MM.1S (cell line): ENCODE data around the gene ZNF507.

ENCODE experiments used
- DNase-seq: peaks from one replicate; pipeline ENCODE4 v3.0.0-alpha.2; 2015
- H2AFZ ChIP-seq: fragments of 300-600 bp; sonication (generic); 2 replicates; pipeline ENCODE4 v1.6.0; 2016; ENCODE audit warnings: antibody characterized with exemption, low read length
- H3F3A ChIP-seq: fragments of 300-600 bp; sonication (generic); 2 replicates; pipeline ENCODE4 v1.6.1; 2016; ENCODE audit warnings: mild to moderate bottlenecking, antibody characterized with exemption, low read length, moderate library complexity, mixed read lengths; ENCODE audit not compliant: insufficient read depth
- H3K27ac ChIP-seq: fragments of 300-600 bp; sonication (generic); 2 replicates; pipeline ENCODE4 v1.5.1; 2016; ENCODE audit warnings: mild to moderate bottlenecking, low read length
- H3K27me3 ChIP-seq: fragments of 300-600 bp; sonication (generic); replicated peaks from 2 replicates; pipeline ENCODE4 v1.6.0; 2016; ENCODE audit warnings: low read length; ENCODE audit not compliant: insufficient read depth
- H3K36me3 ChIP-seq: fragments of 300-600 bp; sonication (generic); replicated peaks from 2 replicates; pipeline ENCODE4 v1.6.1; 2016; ENCODE audit warnings: mild to moderate bottlenecking, low read length, mixed read lengths; ENCODE audit not compliant: insufficient read depth
- H3K4me1 ChIP-seq: fragments of 300-600 bp; sonication (generic); 2 replicates; pipeline ENCODE4 v1.6.1; 2016; ENCODE audit warnings: low read length, mixed read lengths
- H3K4me2 ChIP-seq: fragments of 300-600 bp; sonication (generic); 2 replicates; pipeline ENCODE4 v1.6.0; 2016; ENCODE audit warnings: low read depth, low read length
- H3K4me3 ChIP-seq: fragments of 300-600 bp; sonication (generic); 2 replicates; pipeline ENCODE4 v1.5.1; 2016; ENCODE audit warnings: low read length, mixed read lengths
- H3K79me2 ChIP-seq: fragments of 300-600 bp; sonication (generic); 2 replicates; pipeline ENCODE4 v1.6.1; 2016; ENCODE audit warnings: mixed run types, low read length, mixed read lengths
- H3K9ac ChIP-seq: fragments of 300-600 bp; sonication (generic); 2 replicates; pipeline ENCODE4 v1.6.1; 2016; ENCODE audit warnings: low read length, mixed read lengths
- H3K9me2 ChIP-seq: fragments of 300-600 bp; sonication (generic); replicated peaks from 2 replicates; pipeline ENCODE4 v1.6.1; 2016; ENCODE audit warnings: mild to moderate bottlenecking, low read length, mixed read lengths; ENCODE audit not compliant: insufficient read depth
- H3K9me3 ChIP-seq: fragments of 300-600 bp; sonication (generic); replicated peaks from 2 replicates; pipeline ENCODE4 v1.6.1; 2016; ENCODE audit warnings: mild to moderate bottlenecking, low read length, mixed read lengths; ENCODE audit not compliant: insufficient read depth
- H4K20me1 ChIP-seq: fragments of 300-600 bp; sonication (generic); 2 replicates; pipeline ENCODE4 v1.6.1; 2016; ENCODE audit warnings: mild to moderate bottlenecking, low read length, moderate library complexity, mixed read lengths; ENCODE audit not compliant: insufficient read depth
- CTCF ChIP-seq: fragments of 300-600 bp; sonication (generic); IDR thresholded peaks from 2 replicates; pipeline ENCODE4 v1.5.1; 2016; ENCODE audit warnings: antibody characterized with exemption, low read length, mixed read lengths
- EZH2 ChIP-seq: fragments of 300-600 bp; sonication (generic); optimal IDR thresholded peaks from 2 replicates; pipeline ENCODE3; 2017; ENCODE audit warnings: low read depth, mild to moderate bottlenecking, antibody characterized with exemption, low read length, mixed read lengths
- EZH2phosphoT487 ChIP-seq: fragments of 300-600 bp; sonication (generic); IDR thresholded peaks from 2 replicates; pipeline ENCODE4 v1.6.1; 2018; ENCODE audit warnings: antibody characterized with exemption, low read length

The ZNF507 gene

GRCh38 chr19:32333227-32333626 lies 12.2 kb upstream of the ZNF507 start:
- DNase-seq = no peak
- TF ChIP-seq CTCF = no peak
- TF ChIP-seq EZH2 = no peak
- no peak for TF ChIP-seq EZH2phosphoT487
- H3K79me2 ChIP-seq = no peaks in the 10 kb centered on the region
- no peak overlapping the region for H3K4me3 ChIP-seq
- no peak overlapping the region for H3K27ac ChIP-seq
- no peaks in the 10 kb centered on the region for H3F3A ChIP-seq
- no peak overlapping the region for H3K9ac ChIP-seq
- H3K4me1 ChIP-seq = no peaks in the 10 kb centered on the region
- H3K9me3 ChIP-seq = no peaks in the 10 kb centered on the region
- H4K20me1 ChIP-seq = no peaks in the 10 kb centered on the region
- peaks cover 35% of the 10 kb centered on the region for H3K27me3 ChIP-seq
- no peak overlapping the region for H2AFZ ChIP-seq
- no peaks in the 10 kb centered on the region for H3K36me3 ChIP-seq
- no peaks in the 10 kb centered on the region for H3K9me2 ChIP-seq
- no peak overlapping the region for H3K4me2 ChIP-seq

- Histone ChIP-seq H3K36me3 (no peaks in the 10 kb centered on the region), H3K9me3 (no peaks in the 10 kb centered on the region), H3K79me2 (no peaks in the 10 kb centered on the region), H2AFZ (no peak overlapping the region), H4K20me1 (no peaks in the 10 kb centered on the region), H3K27ac (no peak overlapping the region), H3K9ac (no peak overlapping the region), H3K4me2 (peak overlapping the region; percentile 9; the same call in 1 of the 2 replicates), H3K9me2 (no peaks in the 10 kb centered on the region), H3K4me3 (no peak overlapping the region), H3K27me3 (peaks cover 16% of the 10 kb centered on the region), H3F3A (no peaks in the 10 kb centered on the region), H3K4me1 (no peaks in the 10 kb centered on the region)
- TF ChIP-seq CTCF = no peak
- TF ChIP-seq EZH2 = no peak
- TF ChIP-seq EZH2phosphoT487 = no peak
- no peak for DNase-seq
Observed at GRCh38 chr19:32336259-32337083, 8.9 kb upstream of the ZNF507 start.

GRCh38 chr19:32337084-32337808 lies 8.2 kb upstream of the ZNF507 start:
- Histone ChIP-seq H3K9ac (no peak overlapping the region), H3K4me2 (peak overlapping the region; percentile 9; the same call in 1 of the 2 replicates), H3K9me3 (no peaks in the 10 kb centered on the region), H3K4me1 (no peaks in the 10 kb centered on the region), H3F3A (no peaks in the 10 kb centered on the region), H4K20me1 (no peaks in the 10 kb centered on the region), H3K27ac (no peak overlapping the region), H3K4me3 (no peak overlapping the region), H3K36me3 (no peaks in the 10 kb centered on the region), H3K79me2 (no peaks in the 10 kb centered on the region), H3K27me3 (peaks cover 13% of the 10 kb centered on the region), H2AFZ (no peak overlapping the region), H3K9me2 (no peaks in the 10 kb centered on the region)
- DNase-seq = no peak
- no peak for TF ChIP-seq EZH2phosphoT487
